CD1c-positive myeloid dendritic cell (primary cell): ENCODE data around the gene CHL1.

Experiments used
- DNase-seq: peaks from one replicate; pipeline ENCODE4 v3.0.0-alpha.2; 2016; ENCODE audit errors: extremely low spot score

The CHL1 gene

GRCh38 chr3:396293-396692 is 199.7 kb downstream of the CHL1 start:
- no peak for DNase-seq

DNA sequence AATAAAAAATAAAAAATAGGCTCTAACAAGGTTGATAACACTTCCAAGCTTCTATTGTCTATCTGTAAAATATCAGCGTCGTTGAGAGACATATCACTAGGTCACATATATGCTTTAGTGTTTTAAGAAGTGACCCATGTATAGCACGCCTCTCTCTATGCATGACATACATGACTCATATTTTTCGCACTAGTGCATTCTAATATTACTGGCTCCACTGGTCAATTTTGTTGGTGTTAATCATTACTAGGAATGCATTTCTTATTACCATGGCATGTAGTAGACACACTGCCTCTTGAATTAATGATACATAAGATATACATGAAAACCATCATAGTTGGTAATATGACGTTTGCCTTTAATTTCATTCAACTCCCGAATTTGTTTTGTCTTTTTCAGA is 203.1 kb downstream of the CHL1 start:
- no peak for DNase-seq

- DNase-seq, result no peak
These were observed 207.3 kb downstream of the CHL1 start for GRCh38 chr3:403826-404225.

- no peak for DNase-seq
These were observed 212.4 kb downstream of the CHL1 start for GRCh38 chr3:409011-409410.

DNA sequence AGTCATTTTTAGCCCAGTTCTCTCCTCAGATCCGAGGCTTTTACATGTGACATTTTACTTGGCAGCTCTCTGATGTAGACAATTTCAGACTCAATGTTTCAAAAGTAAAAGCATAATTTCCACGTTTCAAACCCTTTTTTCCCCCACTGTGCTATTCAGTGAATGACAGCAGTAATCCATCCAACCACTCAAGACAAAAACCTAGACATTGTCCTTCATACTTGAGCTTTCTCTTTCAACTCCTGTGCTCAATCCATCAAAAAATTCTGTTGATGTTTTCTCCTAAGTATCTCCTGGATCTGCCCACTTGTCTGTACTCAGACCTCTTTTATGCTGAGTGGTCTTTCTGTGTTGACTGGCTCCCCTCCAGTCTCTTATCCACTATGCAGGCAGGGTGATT is 214.7 kb downstream of the CHL1 start:
- no peak for DNase-seq

GRCh38 chr3:414063-414462 is 217.5 kb downstream of the CHL1 start:
- no peak for DNase-seq

DNA sequence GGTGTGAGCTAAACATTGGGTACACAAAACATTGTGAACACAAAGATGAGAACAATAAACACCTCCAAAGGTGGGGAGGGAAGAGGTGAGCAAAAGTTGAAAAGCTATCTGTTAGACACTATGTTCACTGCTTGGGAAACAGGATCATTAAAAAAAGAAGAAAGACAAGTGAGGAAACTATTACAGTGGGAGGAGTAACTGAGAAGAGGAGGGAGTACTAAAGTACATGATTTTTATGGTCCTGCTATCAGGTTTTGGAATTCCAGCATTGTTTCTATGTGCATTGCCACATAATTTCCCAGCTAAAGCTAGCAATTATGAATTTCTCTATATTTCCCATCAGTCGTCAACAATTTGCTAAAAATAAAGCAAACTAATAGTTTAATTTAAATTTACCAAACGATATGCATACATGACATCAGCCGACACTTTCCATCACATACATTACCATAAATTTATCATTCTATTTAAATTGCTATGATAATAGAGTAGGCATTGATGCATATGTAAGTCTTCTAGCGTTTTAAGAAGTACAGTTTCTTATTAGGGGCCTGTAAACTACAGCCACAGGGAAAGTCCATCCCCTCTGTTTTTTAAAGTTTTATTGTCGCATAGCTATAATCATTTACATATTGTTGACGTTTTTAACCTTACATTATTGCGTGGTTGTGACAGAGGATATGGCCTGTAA is 221.8 kb downstream of the CHL1 start:
- no peak for DNase-seq

DNA sequence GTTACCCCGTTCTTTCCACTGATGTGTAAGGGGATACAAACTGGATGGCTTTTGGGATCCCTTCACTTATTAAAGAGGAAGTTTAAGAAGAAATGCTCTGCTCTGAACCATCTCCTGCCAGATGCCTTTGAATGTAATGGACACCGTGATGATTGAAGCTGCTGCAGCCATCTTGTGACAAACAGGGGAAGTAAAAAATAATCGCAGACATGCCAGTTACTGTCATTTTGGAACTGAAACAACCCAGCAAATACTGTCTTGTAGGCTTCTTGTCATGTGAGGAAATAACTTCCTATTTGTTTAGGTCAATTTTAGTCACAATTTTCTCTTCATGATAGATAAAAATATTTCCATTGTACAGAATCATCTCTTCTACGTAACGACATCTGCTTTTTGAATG is 224.0 kb downstream of the CHL1 start:
- no peak for DNase-seq

DNA sequence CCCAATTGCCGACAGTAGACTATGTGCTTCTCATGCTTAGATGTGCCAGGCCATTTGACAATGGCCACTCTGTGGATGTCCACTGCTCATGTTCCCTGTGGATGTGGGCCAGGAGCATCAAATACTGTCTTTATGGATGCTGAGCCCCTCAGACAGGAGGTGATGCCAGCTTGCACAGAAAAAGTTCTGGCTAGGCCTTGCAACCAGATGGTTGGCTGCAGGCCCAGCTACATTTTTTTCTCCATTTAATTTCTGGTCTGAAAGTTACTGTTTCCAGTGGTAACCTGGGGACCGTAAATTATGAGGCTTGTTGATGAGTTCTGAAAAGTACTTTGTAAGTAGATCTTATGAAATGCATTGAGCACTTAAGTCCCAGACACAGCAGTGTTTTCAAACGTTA is 228.5 kb downstream of the CHL1 start:
- DNase-seq, result no peak

DNA sequence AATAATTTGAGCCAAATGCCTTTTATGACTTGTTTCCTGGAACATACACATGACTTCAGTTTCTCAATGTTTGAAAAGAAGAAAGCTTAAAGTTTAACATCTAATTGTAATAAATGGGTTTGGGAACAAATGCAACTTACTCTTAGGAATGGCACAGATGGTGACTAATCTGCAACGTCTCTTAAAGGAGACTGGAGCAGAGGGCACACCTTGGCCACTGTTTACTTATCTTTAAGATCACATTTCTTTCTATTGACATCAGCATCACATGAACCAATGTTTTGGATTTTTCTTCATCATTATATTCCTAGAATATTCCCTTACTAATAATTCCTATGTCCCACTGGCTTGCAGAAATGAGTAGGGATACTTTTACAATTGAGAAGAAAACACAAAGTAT is 229.5 kb downstream of the CHL1 start:
- DNase-seq, result no peak

DNA sequence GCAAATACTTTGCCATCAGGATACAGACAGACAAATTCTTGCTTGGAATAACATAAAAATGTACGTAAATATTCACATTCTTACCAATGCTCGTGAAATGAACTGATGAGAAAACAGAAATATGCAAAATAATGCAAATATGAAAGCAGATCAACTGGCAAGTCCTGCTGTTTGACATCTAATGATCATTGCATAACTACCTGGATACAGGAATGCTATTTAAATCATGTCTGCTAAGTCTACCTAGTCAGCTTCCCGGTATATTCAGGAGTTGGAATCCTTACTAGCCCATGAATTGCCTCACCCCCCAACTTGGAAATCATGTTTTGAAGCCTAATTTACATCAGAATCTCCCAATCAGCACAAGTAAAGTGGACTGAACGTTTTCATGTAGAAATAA is 230.6 kb downstream of the CHL1 start:
- DNase-seq, result no peak

DNA sequence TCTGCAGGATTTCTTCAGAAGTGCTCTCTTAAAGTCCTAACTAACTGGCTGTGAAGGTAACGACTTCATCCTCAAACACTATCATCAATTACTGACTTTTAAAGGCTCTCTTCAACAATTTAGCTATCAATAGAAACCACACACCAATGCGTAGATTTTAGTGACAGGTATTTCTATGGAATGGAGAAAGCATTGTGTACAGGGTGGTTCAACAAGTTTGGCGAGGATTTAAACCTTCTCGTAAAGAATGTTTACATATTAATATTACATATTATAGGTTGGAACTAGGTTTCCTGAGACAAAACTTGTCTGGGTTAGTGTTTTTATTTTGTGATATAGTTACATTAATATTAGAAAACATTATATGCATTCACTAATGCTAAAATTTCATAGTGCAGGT is 233.6 kb downstream of the CHL1 start:
- no peak for DNase-seq

DNA sequence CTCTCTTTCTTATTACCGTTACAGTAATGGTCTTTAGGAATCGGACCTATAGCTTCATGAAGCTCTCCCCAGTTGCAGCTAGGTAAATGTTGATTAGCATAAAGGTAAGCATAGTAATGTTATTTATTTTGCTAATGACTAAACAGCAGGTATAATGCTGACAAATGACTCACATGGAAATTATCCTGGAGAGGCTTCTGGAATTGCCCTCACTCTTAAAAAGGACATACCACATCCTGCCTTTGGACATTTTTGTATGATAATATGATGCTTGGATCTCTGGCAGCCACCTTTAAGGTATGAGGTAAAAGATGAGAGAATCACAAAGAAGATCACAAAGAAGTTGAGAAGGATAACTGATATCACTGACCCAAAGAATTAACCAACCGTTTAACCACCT is 238.6 kb downstream of the CHL1 start:
- DNase-seq, result no peak

- no peak for DNase-seq
These were observed 239.5 kb downstream of the CHL1 start for GRCh38 chr3:436053-436452.

DNA sequence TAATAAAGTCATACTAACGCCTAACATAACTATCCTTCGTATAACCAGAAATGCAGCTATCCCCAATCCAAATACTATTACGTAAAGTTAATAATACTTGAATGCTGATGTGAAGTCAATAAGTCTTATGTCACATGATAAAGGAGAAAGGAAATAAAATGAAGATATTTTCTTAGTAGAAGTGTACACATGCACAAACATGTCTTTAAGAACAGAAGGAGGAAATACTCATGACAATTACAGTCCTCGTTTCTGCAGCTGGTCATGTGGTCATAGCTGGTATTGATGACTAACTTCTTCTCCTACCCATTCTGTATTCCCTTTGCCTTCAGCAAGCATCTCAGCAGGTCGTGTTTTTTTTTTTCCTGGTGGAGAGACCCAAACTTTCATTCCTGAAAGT is 244.3 kb downstream of the CHL1 start:
- no peak for DNase-seq

GRCh38 chr3:445960-446359 is 249.4 kb downstream of the CHL1 start:
- DNase-seq, result no peak

- no peak for DNase-seq
These were observed 251.1 kb downstream of the CHL1 start for GRCh38 chr3:447671-448070.

DNA sequence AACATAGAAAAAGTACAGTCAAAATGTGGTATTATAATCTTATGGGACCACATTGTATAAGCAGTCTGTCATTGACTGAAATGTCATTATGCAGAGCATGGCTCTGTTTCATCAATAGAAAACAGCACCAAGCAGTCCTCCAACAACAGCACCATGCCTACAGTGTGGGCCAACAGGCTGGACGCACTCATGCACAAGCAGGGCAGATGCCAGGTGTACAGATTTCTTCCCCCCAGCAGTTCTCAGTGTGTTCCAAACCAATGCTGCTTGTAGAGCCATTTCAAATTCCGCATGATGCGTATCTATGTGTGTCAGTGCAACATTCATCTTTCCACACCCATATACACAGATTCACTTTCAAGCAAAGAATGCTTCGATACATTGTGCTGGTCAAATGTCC is 253.1 kb downstream of the CHL1 start:
- no peak for DNase-seq

GRCh38 chr3:452221-452620 is 255.7 kb downstream of the CHL1 start:
- DNase-seq, result no peak

- DNase-seq, result no peak
These were observed 256.5 kb downstream of the CHL1 start for GRCh38 chr3:453106-453505.

DNA sequence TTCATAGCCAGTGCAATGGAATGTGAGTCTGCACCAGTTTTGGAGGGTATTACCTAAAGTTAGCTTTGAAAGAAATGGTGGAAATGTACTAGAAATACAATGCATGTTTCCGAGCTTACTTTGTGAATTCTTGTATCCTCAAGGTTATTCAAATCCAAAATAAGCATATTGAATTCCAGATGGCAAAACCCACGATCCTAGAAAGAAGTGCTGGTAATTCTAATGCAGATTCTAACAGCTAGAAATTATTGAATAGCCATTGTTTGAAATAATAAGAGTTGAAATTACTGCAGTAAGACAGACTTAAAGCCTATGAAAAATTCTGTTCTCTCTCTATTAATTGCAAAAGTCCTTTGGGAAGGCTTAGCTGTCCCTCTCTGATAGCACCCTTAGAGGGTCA is 258.4 kb downstream of the CHL1 start:
- DNase-seq, result no peak

- no peak for DNase-seq
These were observed 261.6 kb downstream of the CHL1 start for GRCh38 chr3:458124-458523.

- DNase-seq, result no peak
These were observed 262.2 kb downstream of the CHL1 start for GRCh38 chr3:458653-459310.
